IPS-18c (cell line): ENCODE measurements around the gene TBCK.

Source experiments
- H3K4me3 ChIP-seq: 2 replicates; pipeline ENCODE4 v1.7.0; 2013; ENCODE audit warnings: low read depth, mild to moderate bottlenecking, low read length, moderate library complexity; ENCODE audit not compliant: insufficient read depth
- H3K9me3 ChIP-seq: one replicate; pipeline ENCODE4 v1.6.1; 2013; ENCODE audit warnings: mild to moderate bottlenecking, low read length, moderate library complexity; ENCODE audit not compliant: control insufficient read depth, insufficient read depth

Gene TBCK

DNA sequence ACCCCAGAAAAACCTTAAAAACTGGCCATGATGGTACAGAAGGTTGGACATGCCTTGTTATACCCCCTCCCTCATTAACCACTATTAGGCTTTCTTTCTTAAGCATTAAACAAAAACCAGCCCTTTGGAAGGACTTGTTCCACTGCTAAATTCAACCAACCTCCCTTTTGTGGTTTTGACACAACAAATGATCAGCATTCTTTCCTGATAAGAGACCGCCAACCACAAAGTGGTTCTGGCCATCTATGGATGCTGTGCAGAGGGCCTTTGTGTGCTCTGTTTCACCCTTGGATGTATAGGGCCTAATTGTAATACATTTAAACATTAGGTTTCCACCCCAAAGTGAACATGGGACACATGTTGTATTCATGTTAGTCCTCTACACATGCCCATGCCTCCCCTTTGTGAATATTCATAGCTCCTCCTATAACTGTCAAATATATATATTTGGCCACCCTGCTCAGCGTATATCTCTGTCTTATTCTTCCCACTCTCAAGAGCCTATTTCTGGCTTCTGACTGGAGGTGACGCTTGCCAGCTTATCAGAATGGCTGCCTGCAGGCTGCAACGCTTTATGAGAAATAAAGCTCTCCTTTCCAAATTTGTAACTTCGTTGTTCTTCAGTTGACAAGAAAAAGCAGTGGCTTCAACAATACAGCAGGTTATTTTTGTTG is 294.1 kb downstream of the TBCK start:
- Histone ChIP-seq H3K9me3 (no peaks in the 10 kb centered on the region), H3K4me3 (no peak overlapping the region)

DNA sequence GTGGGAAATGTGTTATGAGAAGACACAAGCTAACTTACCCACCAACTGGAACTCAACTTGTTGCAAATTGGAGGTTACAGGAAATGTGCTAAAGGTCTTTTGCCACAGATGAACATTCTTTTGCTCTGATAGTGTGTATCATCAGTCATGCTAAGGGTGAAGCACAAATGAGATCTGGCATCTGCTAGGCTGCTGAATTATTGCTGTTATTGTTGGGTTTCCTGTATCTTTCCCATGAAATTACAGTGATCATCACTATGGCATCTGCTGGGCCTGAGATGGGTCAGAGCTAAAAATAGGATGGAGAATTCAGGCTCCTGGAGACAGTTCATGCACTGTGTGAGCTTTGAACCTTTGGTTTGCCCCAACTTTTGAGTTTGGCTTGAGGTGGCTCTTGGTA is 296.2 kb downstream of the TBCK start:
- Histone ChIP-seq H3K9me3 (no peaks in the 10 kb centered on the region), H3K4me3 (no peak overlapping the region)

DNA sequence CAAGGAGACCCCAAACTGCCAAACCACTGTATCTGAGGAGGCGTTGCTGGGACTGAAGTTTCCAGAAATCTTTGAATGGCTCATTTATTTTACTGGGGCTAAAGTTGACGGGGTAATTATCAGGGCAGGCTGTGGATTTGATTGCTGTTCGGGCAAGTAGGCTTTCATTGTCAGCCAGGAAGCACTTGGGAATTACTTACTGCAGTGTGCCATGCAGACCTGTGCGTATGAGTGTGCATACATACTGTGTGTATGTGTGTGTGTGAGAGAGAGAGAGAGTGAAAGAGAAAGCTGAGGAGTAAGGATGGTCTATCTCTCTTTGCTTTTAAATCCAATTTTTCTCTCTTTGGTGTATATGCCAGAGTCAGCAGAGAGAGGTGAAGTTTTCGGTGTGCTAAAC is 298.0 kb downstream of the TBCK start:
- no peak overlapping the region for H3K4me3 ChIP-seq
- no peaks in the 10 kb centered on the region for H3K9me3 ChIP-seq

DNA sequence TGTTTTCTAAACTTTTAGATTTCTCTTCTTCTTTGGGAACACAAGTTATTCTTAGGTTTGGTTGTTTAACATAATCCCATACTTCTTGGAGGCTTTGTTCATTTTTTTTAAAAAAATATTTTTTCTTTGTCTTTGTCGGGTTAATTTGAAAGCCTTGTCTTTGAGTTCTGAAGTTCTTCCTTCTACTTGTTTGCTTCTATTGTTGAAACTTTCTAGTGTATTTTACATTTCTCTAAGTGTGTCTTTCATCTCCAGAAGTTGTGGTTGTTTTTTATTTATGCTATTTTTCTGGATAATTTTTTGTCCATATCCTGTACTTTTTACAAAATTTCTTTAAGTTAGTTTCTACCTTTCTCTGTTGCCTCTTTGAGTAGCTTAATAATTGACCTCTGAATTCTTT is 304.6 kb downstream of the TBCK start:
- Histone ChIP-seq H3K9me3 (no peaks in the 10 kb centered on the region), H3K4me3 (no peak overlapping the region)

DNA sequence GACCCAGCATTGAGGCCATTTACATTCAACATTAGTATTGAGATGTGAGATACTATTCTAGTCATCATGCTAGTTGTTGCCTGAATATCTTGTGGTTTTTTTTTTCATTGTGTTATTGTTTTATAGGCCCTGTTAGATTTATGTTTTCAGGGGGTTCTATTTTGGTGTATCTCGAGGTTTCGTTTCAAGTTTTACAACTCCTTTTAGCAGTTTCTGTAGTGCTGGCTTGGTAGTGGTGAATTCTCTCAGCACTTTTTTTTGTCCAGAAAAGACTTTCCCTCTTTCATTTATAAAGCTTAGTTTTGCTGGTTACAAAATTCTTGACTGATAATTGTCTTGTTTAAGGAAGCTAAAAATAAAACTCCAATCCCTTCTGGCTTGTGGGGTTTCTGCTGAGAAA is 305.2 kb downstream of the TBCK start:
- no peaks in the 10 kb centered on the region for H3K9me3 ChIP-seq
- no peak overlapping the region for H3K4me3 ChIP-seq

DNA sequence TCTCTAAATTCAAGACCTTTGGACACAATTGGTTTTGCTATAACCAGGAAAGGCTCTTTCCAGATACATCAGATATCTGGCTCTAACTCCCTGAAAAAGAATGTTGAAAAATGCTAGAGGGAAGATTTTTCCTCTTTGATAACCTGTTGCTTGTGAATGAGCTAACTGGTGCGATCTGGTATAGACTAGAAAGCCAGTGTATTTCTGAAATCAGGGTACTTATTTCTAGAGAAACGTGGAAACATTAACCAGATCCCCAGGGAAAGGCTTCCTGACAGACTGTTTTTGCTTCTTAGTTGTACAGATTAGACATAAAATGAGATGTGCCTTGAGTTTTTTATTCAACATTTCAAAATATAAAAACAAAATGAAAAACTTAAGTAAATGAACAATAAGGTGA is 313.0 kb downstream of the TBCK start:
- Histone ChIP-seq H3K9me3 (no peaks in the 10 kb centered on the region), H3K4me3 (no peak overlapping the region)

DNA sequence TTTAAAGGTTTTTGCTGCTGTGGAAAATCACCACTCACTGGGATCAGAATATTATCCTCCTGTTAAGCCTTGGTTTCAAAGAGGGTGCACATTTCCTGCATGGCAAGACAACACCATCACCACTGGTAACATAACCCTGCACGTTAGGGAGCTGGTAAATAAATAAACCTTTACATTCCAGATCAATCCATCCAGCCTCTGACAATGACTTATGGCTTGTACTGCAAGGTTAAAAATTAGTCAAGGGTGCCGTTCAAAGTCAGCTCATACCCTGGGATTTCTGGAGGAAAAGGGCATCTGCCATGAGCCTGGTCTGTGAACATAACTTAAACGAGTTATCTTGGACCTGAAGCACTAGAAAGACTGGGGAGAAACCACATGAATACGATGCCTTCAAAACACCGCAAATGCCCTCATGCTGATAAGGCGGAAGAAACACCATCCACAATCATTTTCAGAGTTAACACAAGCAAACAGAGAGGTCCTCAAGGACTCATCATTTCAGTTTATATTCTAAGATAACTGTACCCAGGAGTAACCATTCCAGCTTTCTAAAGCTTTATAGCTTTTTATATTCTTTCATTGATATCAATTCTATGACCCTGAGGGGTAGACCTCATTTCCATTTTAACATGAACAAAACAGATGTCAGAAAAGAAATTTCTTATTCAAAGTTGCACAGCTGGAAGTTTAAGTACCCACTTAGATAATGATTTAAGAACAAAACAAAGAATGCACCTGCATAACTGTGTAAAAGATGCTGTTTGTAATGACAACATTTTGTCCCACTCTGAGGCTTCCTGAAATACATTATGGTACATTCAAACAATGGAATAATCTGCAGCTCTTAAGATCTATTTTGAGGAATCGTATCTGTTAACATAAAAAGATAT is 317.6 kb downstream of the TBCK start:
- Histone ChIP-seq H3K4me3 (no peak overlapping the region), H3K9me3 (no peaks in the 10 kb centered on the region)

DNA sequence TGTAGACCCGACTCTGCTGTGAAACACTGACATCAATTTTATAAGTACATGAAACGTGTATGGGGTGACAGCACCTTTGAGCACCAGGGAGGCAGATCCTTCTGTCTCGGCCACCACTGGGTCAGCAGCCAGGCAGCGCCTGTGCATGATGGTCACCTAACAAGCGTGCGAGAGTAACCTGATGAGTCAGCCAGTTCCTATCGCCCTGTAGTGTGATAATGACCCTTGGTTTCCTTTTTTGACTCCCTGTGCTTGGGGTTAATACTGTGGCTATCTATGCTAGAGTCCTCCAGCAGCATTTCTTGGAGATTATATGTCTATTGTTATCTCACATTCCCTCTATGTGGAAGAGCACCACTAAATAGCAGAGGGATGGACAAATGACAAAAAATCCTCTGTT is 319.2 kb downstream of the TBCK start:
- Histone ChIP-seq H3K9me3 (no peaks in the 10 kb centered on the region), H3K4me3 (no peak overlapping the region)

DNA sequence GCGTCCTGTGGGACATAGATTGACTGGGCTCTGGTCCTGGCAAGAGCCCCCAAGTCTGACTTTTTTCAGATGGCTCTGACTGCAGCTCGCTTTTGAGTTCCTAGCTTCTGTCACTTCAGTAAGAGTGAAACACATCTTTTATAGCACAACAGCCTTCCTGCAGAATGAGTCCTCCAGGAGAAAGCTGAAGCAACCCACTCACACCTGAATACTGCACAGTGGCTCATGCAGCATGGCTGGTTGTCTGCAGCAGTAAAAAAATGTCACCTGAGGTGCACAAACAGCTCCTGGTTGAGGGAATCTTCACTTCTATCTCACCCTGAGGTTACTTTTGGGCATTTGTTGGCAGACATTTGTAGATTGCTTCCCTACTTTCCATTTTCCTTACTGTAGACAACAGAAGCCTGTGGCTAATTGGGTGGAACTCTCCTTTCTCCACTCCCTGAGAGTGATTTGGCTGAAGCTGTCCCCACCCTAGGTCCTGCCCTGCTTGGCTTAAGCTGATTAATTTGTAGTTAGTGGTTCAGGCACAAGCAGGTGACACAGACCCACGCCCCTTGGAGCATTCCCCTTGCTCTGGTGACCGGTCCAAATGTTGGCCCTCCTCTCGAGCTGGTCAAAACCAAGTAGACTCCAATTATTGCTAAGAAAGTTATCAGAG is 321.0 kb downstream of the TBCK start:
- H3K9me3 ChIP-seq = no peaks in the 10 kb centered on the region
- no peak overlapping the region for H3K4me3 ChIP-seq

DNA sequence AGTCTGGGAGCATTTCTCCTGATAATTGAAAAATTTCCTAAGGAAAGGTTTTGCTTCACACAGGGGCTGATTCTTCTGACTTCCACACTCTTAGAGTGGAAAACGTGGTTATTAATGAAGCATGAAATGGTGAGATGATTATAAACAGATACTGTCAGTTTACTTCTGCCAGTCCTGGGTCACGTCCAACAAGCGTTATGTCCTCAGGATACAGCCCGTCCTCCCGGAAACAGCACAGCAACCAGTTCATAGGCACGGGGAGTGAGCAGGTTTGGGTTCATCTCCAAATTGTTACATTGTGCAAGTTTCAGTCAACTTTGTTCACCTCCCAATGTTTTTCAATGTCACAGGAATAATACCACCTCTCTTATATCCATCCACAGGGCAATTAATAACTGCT is 321.9 kb downstream of the TBCK start:
- H3K4me3 ChIP-seq = no peak overlapping the region
- no peaks in the 10 kb centered on the region for H3K9me3 ChIP-seq

DNA sequence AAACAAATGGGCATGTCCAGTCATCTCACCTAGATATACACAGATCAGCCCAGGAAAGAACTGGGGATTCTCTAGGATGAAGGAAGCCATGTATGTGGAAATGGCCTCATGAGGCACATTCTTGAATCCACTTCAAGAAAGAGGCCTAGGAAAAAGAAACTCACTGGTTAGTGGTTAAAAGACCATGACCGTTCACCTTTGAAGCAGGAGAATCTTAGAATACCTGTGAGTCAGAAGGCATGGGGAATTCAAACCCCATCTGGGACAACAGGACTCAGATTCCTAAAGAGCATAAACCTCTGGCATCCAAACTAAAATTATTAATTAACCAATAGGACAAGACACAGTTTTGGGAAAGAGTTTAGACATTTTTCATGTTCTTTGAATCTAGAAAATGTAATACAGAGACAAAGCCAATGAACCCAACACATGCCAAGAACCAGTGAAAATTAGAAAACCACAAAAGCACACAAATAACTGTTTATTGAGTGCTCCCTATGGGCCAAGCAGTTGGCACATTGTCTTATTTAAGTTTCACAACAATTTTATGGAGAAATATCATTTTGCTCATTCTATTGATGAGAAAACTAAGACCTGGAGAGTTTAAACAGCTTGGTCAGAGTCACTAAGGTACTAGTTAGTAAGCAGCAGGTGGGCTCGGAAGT is 323.2 kb downstream of the TBCK start:
- Histone ChIP-seq H3K4me3 (no peak overlapping the region), H3K9me3 (no peaks in the 10 kb centered on the region)

DNA sequence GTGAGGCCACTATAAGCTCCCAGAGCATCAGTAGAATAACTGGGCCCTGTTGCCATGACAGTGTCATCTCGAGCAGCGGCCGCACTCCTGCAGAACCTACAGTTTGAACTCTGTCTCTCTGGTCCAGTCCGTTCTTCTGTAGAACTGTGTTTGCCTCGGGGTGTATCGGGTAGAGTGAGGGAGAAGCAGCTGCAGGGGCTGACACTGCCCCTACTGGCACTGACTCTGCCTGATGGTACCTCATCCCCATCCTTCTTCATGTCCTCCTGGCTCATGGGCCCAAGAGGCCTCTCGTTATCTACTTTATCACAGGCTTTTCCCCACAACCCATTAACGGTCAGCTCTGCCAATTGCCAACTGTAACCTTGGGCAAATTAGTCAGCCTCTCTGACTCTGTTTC is 324.3 kb downstream of the TBCK start:
- no peaks in the 10 kb centered on the region for H3K9me3 ChIP-seq
- H3K4me3 ChIP-seq = no peak overlapping the region
